NT2/D1 (cell line): ENCODE results near the gene LCE1B.

Source experiments
- SUZ12 ChIP-seq: IDR thresholded peaks from 2 replicates; pipeline ENCODE4 v1.6.1; 2011; ENCODE audit not compliant: insufficient read length, insufficient read depth; ENCODE audit errors: extremely low read depth
- YY1 ChIP-seq: IDR thresholded peaks from 2 replicates; pipeline ENCODE4 v1.6.1; 2011; ENCODE audit not compliant: insufficient read length, insufficient read depth
- ZNF274 ChIP-seq: IDR thresholded peaks from 2 replicates; pipeline ENCODE4 v1.6.1; 2011; ENCODE audit warnings: mild to moderate bottlenecking, low read depth, low read length

GRCh38 chr1:152811050-152811449 lies 721 bp upstream of the LCE1B start:
- TF ChIP-seq ZNF274 (no peak), YY1 (no peak), SUZ12 (no peak)
